Measurements from ENCODE around the gene C4A. TPM values are rescaled to one million over a fixed set of nuclear protein-coding genes. Genes with fewer than 3 reads are reported as not detected.
"Not testable (repeated sequence)": the region's sequence is repeated elsewhere in the genome, so short reads cannot be mapped to it uniquely, and the experiment has no call there.

The C4A gene
- polyA plus RNA-seq, 2 of the 4 experiments (the other 2 are of a cell fraction) = 1.4 to 1.6 TPM

- 91% methylated on average over 12 of the region's 12 CpGs for WGBS (ENCODE audit: missing lambda C conversion rate)
- ChIA-PET POLR2A (no interaction called here), CTCF (interaction anchor here (0.6 kb wide), 1 partner anchor 14 kb away, joined by 3 read pairs; no protein-coding TSS in a partner anchor)
- H3K4me3 ChIP-seq = no peak overlapping the region
- no peaks in the 10 kb centered on the region for H3K9me3 ChIP-seq
- no peak for ATAC-seq
- H3K4me2 ChIP-seq = no peak overlapping the region
- FAIRE-seq = no peak
- DNase-seq (ENCODE audit: low read depth in 1 of 2, low spot score in 1 of 2) = no peak
- H3K27ac ChIP-seq = no peak overlapping the region
- TF ChIP-seq USF2 (IDR thresholded peaks at IDR 0.05) (no peak), RCOR1 (IDR thresholded peaks at IDR 0.05; ENCODE audit: low read depth, low read length) (no peak), NR3C1 (IDR thresholded peaks at IDR 0.05) (no peak)
- peaks cover 7% of the 10 kb centered on the region; the same call in 1 of the 3 replicates for H3K4me1 ChIP-seq
Measured at GRCh38 chr6:31977816-31978431, 3.9 kb upstream of the C4A start.

- ChIA-PET POLR2A (no interaction called here), CTCF (no interaction called here)
- DNase-seq (ENCODE audit: low read depth in 1 of 2, low spot score in 1 of 2) (no peak), FAIRE-seq (no peak), ATAC-seq (no peak)
- no peak for TF ChIP-seq FOSL2 (IDR thresholded peaks at IDR 0.05)
- TF ChIP-seq FOSL2 (CRISPR knock-in tag; IDR thresholded peaks at IDR 0.05) = no peak
- no peak for TF ChIP-seq MAZ (IDR thresholded peaks at IDR 0.05; ENCODE audit: borderline replicate concordance, low read depth, low read length)
- TF ChIP-seq RAD21 (conservative IDR thresholded peaks at IDR 0.05 in 1 of 2, IDR thresholded peaks at IDR 0.05 in 1 of 2) = no peak
- TF ChIP-seq TP53 (CRISPR knock-in tag; IDR thresholded peaks at IDR 0.05) = no peak
- TF ChIP-seq GATA3 (IDR thresholded peaks at IDR 0.05; ENCODE audit: borderline replicate concordance) = no peak
- no peak for TF ChIP-seq RNF2 (IDR thresholded peaks at IDR 0.05; ENCODE audit: borderline replicate concordance, low read depth)
- TF ChIP-seq HMGXB4 (CRISPR knock-in tag; IDR thresholded peaks at IDR 0.05; ENCODE audit: borderline replicate concordance) = no peak
- TF ChIP-seq RFX5 (IDR thresholded peaks at IDR 0.05) = no peak
- no peak for TF ChIP-seq ZFP36 (IDR thresholded peaks at IDR 0.05; ENCODE audit: borderline replicate concordance, partially characterized antibody)
- H3K4me2 ChIP-seq = no peak overlapping the region
- WGBS (ENCODE audit: missing lambda C conversion rate) = 88% methylated on average over 5 of the region's 5 CpGs
- H3K4me1 ChIP-seq = no peaks in the 10 kb centered on the region
- no peak overlapping the region for H3K4me3 ChIP-seq
- no peak overlapping the region for H3K27ac ChIP-seq
- no peaks in the 10 kb centered on the region for H3K9me3 ChIP-seq
Measured at GRCh38 chr6:31978831-31979230, 3.0 kb upstream of the C4A start.

- TF ChIP-seq NR3C1 (IDR thresholded peaks at IDR 0.05) (no peak), FOSB (CRISPR knock-in tag; IDR thresholded peaks at IDR 0.05) (no peak), CTCF (IDR thresholded peaks at IDR 0.05) (no peak), PHF8 (IDR thresholded peaks at IDR 0.05; ENCODE audit: borderline replicate concordance, low read depth) (no peak), NFE2L2 (conservative IDR thresholded peaks at IDR 0.05; ENCODE audit: low read length) (no peak), HDAC2 (IDR thresholded peaks at IDR 0.05) (no peak)
- no peak for ATAC-seq
- H3K27ac ChIP-seq = no peak overlapping the region
- ChIA-PET CTCF (interaction anchor here (0.5 to 1.3 kb wide), 2 partner anchors 27 to 874 kb away, joined by 3 to 4 read pairs; no protein-coding TSS in a partner anchor), POLR2A (interaction anchor here (0.6 kb wide), 1 partner anchor 135 kb away, joined by 3 read pairs; no protein-coding TSS in a partner anchor)
- no peak overlapping the region for H3K4me3 ChIP-seq
- H3K9me3 ChIP-seq = no peaks in the 10 kb centered on the region
- H3K4me1 ChIP-seq = no peaks in the 10 kb centered on the region
- no peak overlapping the region for H3K4me2 ChIP-seq
- no peak for DNase-seq (ENCODE audit: low read depth in 1 of 2, low spot score in 1 of 2)
- FAIRE-seq = no peak
- 93% methylated on average over 3 of the region's 3 CpGs for WGBS (ENCODE audit: missing lambda C conversion rate)
Measured at GRCh38 chr6:31979238-31979898, 2.5 kb upstream of the C4A start.

- ATAC-seq; H3K27ac ChIP-seq; H3K4me1 ChIP-seq; POLR2A ChIA-PET; H3K4me3 ChIP-seq; H3K4me2 ChIP-seq; H3K9me3 ChIP-seq; DNase-seq (ENCODE audit: low read depth in 1 of 2, low spot score in 1 of 2); FAIRE-seq: not testable (repeated sequence)
- 84% methylated on average over 4 of the region's 13 CpGs for WGBS (ENCODE audit: missing lambda C conversion rate)
- CTCF ChIA-PET = interaction anchor here (1.3 kb wide), 1 partner anchor 28 kb away, joined by 4 read pairs; no protein-coding TSS in a partner anchor
Measured at GRCh38 chr6:31980195-31980876, 1.5 kb upstream of the C4A start.

GRCh38 chr6:31980998-31981397 is 859 bp upstream of the C4A start:
- ATAC-seq; FAIRE-seq; H3K4me2 ChIP-seq; H3K4me3 ChIP-seq; POLR2A ChIA-PET; DNase-seq (ENCODE audit: low read depth in 1 of 2, low spot score in 1 of 2); H3K9me3 ChIP-seq; H3K4me1 ChIP-seq; H3K27ac ChIP-seq; CTCF ChIA-PET: not testable (repeated sequence)
- WGBS (ENCODE audit: missing lambda C conversion rate) = no CpG with 5 or more reads among the region's 5 CpGs
